Endothelial cell of umbilical vein (primary cell): ENCODE results near the gene TMEM207. TPM values are rescaled to one million over a fixed set of nuclear protein-coding genes. Genes with fewer than 3 reads are reported as not detected.

Source experiments
- BruUV-seq: library from RNA; stranded (reverse); fragments of 400-500 nt; replicated peaks from 2 replicates; lab custom pipeline; 2021; lab: Mats Ljungman, UMichigan
- CTCF ChIA-PET: fragments of 300-600, 350-600 bp; sonication (Branson Sonifier 250); formaldehyde crosslinking; loops from one replicate; lab custom pipeline; 2021; ENCODE audit warnings: antibody characterized with exemption, inconsistent platforms; lab: Charles Lee
- POLR2A ChIA-PET: fragments of 300-600, 350-600 bp; sonication (Branson Sonifier 250); formaldehyde crosslinking; loops from one replicate; lab custom pipeline; 2021; ENCODE audit warnings: antibody characterized with exemption, inconsistent platforms; lab: Charles Lee
- DNase-seq: peaks from one replicate; pipeline ENCODE4 v3.0.0-alpha.2; 2011; ENCODE audit warnings: low read depth, low spot score
- FAIRE-seq: peaks from 2 replicates; lab custom pipeline; 2011; peaks lifted over from hg19 to GRCh38; lab: Jason Lieb, UNC
- H2AFZ ChIP-seq: 2 replicates; pipeline ENCODE4 v1.6.0; 2012; ENCODE audit warnings: low read depth, low read length, control low read depth, inconsistent platforms
- H3K27ac ChIP-seq: 2 replicates; pipeline ENCODE4 v1.5.1; 2011; ENCODE audit warnings: low read depth, mild to moderate bottlenecking, control low read depth, low read length, moderate library complexity; ENCODE audit not compliant: insufficient read depth
- H3K27me3 ChIP-seq, 2 experiments: 2 replicates each; pipeline versions ENCODE4 v1.6.0 to v1.6.1; 2011; ENCODE audit warnings: low read length in 2 of 2, mixed read lengths in 1 of 2; ENCODE audit not compliant: control insufficient read depth in 2 of 2, insufficient read depth in 2 of 2
- H3K36me3 ChIP-seq, 2 experiments: 2 replicates in 1 of 2; 3 replicates in 1 of 2; pipeline ENCODE4 v1.5.1; 2011; ENCODE audit warnings: low read length in 2 of 2, mild to moderate bottlenecking in 1 of 2, moderate library complexity in 1 of 2; ENCODE audit not compliant: control insufficient read depth in 2 of 2, insufficient read depth in 2 of 2; ENCODE audit errors: extremely low read depth in 1 of 2
- H3K4me1 ChIP-seq: 3 replicates; pipeline ENCODE4 v1.5.1; 2011; ENCODE audit warnings: mild to moderate bottlenecking, low read length; ENCODE audit not compliant: control insufficient read depth, insufficient read depth; ENCODE audit errors: extremely low read depth
- H3K4me2 ChIP-seq: 2 replicates; pipeline ENCODE4 v1.6.1; 2011; ENCODE audit warnings: low read length, control low read depth, mixed read lengths; ENCODE audit not compliant: insufficient read depth
- H3K4me3 ChIP-seq, 3 experiments: fragments of 200-600 bp in 1 of 3; sonication (generic), shearing (Covaris generic) in 1 of 3; replicated peaks in 1 of 3; 2 replicates each; pipeline ENCODE4 v1.5.1; 2011 to 2016; ENCODE audit warnings: control low read depth in 3 of 3, low read length in 3 of 3, mild to moderate bottlenecking in 2 of 3, inconsistent platforms in 1 of 3, low read depth in 1 of 3, moderate library complexity in 1 of 3; ENCODE audit not compliant: insufficient read depth in 1 of 3
- H3K79me2 ChIP-seq: 2 replicates; pipeline ENCODE4 v1.6.0; 2012; ENCODE audit warnings: low read length, inconsistent platforms; ENCODE audit not compliant: control insufficient read depth, insufficient read depth
- H3K9ac ChIP-seq: replicated peaks from 2 replicates; pipeline ENCODE3; 2011; ENCODE audit warnings: low read length, control low read depth; ENCODE audit not compliant: insufficient read depth; ENCODE audit errors: extremely low read depth
- H3K9me1 ChIP-seq: replicated peaks from 3 replicates; pipeline ENCODE4 v1.6.0; 2011; ENCODE audit warnings: mild to moderate bottlenecking, low read length; ENCODE audit not compliant: control insufficient read depth, insufficient read depth; ENCODE audit errors: extremely low read depth
- H3K9me3 ChIP-seq: replicated peaks from 2 replicates; pipeline ENCODE4 v1.5.1; 2012; ENCODE audit warnings: low read length, inconsistent platforms; ENCODE audit not compliant: control insufficient read depth, insufficient read depth
- H4K20me1 ChIP-seq: replicated peaks from 2 replicates; pipeline ENCODE3; 2011; ENCODE audit warnings: mild to moderate bottlenecking, low read length; ENCODE audit not compliant: control insufficient read depth, insufficient read depth; ENCODE audit errors: extremely low read depth
- CTCF ChIP-seq, 2 donors: IDR thresholded peaks; 1 replicate in 1 of 2; 2 replicates in 1 of 2; pipeline ENCODE4 v1.5.1; 2011; ENCODE audit warnings: low read length in 2 of 2, mild to moderate bottlenecking in 2 of 2, moderate library complexity in 2 of 2, control low read depth in 1 of 2, inconsistent platforms in 1 of 2, low read depth in 1 of 2; ENCODE audit not compliant: insufficient read depth in 1 of 2; ENCODE audit errors: extremely low read depth in 1 of 2
- FOS ChIP-seq: IDR thresholded peaks from 2 replicates; pipeline ENCODE4 v1.6.1; 2011; ENCODE audit warnings: mild to moderate bottlenecking, low read length, moderate library complexity, borderline replicate concordance; ENCODE audit not compliant: insufficient read depth
- GATA2 ChIP-seq: IDR thresholded peaks from 2 replicates; pipeline ENCODE4 v1.7.0; 2011; ENCODE audit warnings: low read depth, mild to moderate bottlenecking, moderate library complexity, mixed read lengths, low read length; ENCODE audit not compliant: insufficient read length, insufficient read depth
- JUN ChIP-seq: IDR thresholded peaks from 2 replicates; pipeline ENCODE4 v1.6.1; 2011; ENCODE audit warnings: borderline replicate concordance, low read depth; ENCODE audit not compliant: insufficient read length, insufficient read depth
- MAX ChIP-seq: IDR thresholded peaks from 2 replicates; pipeline ENCODE4 v1.6.1; 2011; ENCODE audit not compliant: insufficient read depth, insufficient read length
- MYC ChIP-seq: IDR thresholded peaks from one replicate; pipeline ENCODE4 v1.6.1; 2011; ENCODE audit warnings: mild to moderate bottlenecking, low read depth, low read length
- POLR2AphosphoS5 ChIP-seq: IDR thresholded peaks from 2 replicates; pipeline ENCODE4 v1.6.1; 2012; ENCODE audit warnings: low read depth, mild to moderate bottlenecking, control low read depth, low read length, moderate library complexity; ENCODE audit not compliant: insufficient read depth
- dilution Hi-C: fragments of 300-500 bp; cut with MboI; formaldehyde crosslinking; loops from one replicate; pipeline ENCODE4 v1.15.0; 2019; ENCODE audit warnings: low sequenced_read_pairs; ENCODE audit not compliant: extremely low pct_ligation_motif_present
- intact Hi-C: fragments of 100-400 bp; cut with micrococcal nuclease; formaldehyde crosslinking; loops from one replicate; pipeline ENCODE4 v1.10.0; 2022
- polyA plus RNA-seq, 4 experiments: library from polyadenylated mRNA; depleted of rRNA in 3 of 4; stranded (reverse) in 3 of 4; unstranded in 1 of 4; fragments of >200 nt; gene quantifications; 2 replicates each; pipeline versions ENCODE4 v1.2.1 to v1.2.3, GENCODE V29; 2011 to 2012; ENCODE audit warnings: missing spikeins in 1 of 4
- total RNA-seq: library from RNA; stranded (reverse); gene quantifications from 2 replicates; pipeline ENCODE4 v1.2.3, GENCODE V29; 2021

TMEM207 gene
- total and polyA plus RNA-seq, 2 donors (not counting 3 experiments of a cell fraction or from before 2014, with no cell fraction given), result not detected

- no peak for DNase-seq
Observed at GRCh38 chr3:190448256-190448655, 1.4 kb downstream of the TMEM207 start.

More at GRCh38 chr3:190448256-190448655, 1.4 kb downstream of the TMEM207 start:
- Histone ChIP-seq H3K27ac (no peak overlapping the region), H3K4me3 (no peak overlapping the region), H3K36me3 (no peaks in the 10 kb centered on the region), H3K9ac (no peak overlapping the region), H3K4me2 (no peak overlapping the region), H3K9me3 (no peaks in the 10 kb centered on the region), H3K27me3 (peaks cover 8 to 11% of the 10 kb centered on the region in 2 experiments), H3K79me2 (no peaks in the 10 kb centered on the region), H2AFZ (no peak overlapping the region), H3K4me1 (peaks cover 4% of the 10 kb centered on the region), H3K9me1 (no peaks in the 10 kb centered on the region), H4K20me1 (no peaks in the 10 kb centered on the region)
- BruUV-seq, result no TSS peak
- ChIA-PET POLR2A (no interaction called here), CTCF (no interaction called here)
- TF ChIP-seq CTCF (IDR thresholded peaks at IDR 0.05; ENCODE audit: extremely low read depth in 1 of 2, insufficient read depth in 1 of 2, low read depth in 1 of 2, low read length in 2 of 2), result no peak
- TF ChIP-seq GATA2, result no peak
- TF ChIP-seq POLR2AphosphoS5, result no peak
- TF ChIP-seq MYC, result no peak
- TF ChIP-seq FOS, result no peak
- no peak for TF ChIP-seq JUN
- no peak for TF ChIP-seq MAX
- intact Hi-C loops, result no loop called here
- dilution Hi-C loops, result no loop called here
- no peak for FAIRE-seq
